Measurements from ENCODE around the gene VWF. TPM values are rescaled to one million over a fixed set of nuclear protein-coding genes. Genes with fewer than 3 reads are reported as not detected.
"Not testable (repeated sequence)": the region's sequence is repeated elsewhere in the genome, so short reads cannot be mapped to it uniquely, and the experiment has no call there.

VWF gene
- total and polyA plus RNA-seq, 2 donors (not counting 1 experiment from before 2014, with no cell fraction given) = not detected

DNA sequence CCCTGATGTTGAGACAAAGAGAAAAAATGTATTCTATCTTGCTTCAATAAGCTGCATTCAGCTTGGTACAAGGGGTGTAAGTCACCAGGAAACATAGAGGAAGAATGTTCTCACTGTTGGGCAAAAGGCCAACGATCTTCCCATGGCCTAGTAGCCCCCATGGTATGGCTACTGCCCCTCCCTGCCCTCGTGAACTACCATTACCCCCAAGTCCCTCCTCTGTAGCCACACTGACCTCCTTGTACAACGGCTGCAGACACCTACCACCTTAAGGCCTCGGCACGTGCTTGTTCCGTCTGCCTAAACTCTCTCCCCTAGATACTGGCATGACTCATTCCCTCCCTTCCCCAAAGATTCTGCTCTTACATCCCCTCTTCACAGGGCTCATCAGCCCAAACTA, 97.5 kb downstream of the VWF start:
- Histone ChIP-seq H3K4me2 (replicated peaks; ENCODE audit: low read depth, low read length, poor library complexity, severe bottlenecking) (no peak overlapping the region), H3K9ac (ENCODE audit: low read length) (no peak overlapping the region), H3K4me3 (ENCODE audit: control extremely low read depth in 1 of 5, extremely low read depth in 1 of 5, insufficient read depth in 1 of 5, low read depth in 2 of 5, low read length in 4 of 5) (no peak overlapping the region), H3K79me2 (ENCODE audit: control insufficient read depth, insufficient read depth, low read length) (no peaks in the 10 kb centered on the region), H4K20me1 (ENCODE audit: control insufficient read depth, insufficient read depth, low read length, poor library complexity, severe bottlenecking) (no peaks in the 10 kb centered on the region), H3K4me1 (ENCODE audit: control insufficient read depth in 2 of 2, insufficient read depth in 2 of 2, low read length in 2 of 2) (no peaks in the 10 kb centered on the region), H2AFZ (ENCODE audit: insufficient read depth, low read depth, low read length, poor library complexity, severe bottlenecking) (no peak overlapping the region), H3K27me3 (replicated peaks in 1 of 4; ENCODE audit: control extremely low read depth in 1 of 4, control insufficient read depth in 3 of 4, insufficient read depth in 4 of 4, low read length in 3 of 4) (peaks cover 0 to 7% (median 3%) of the 10 kb centered on the region in 4 experiments), H3K27ac (ENCODE audit: low read length in 2 of 2) (no peak overlapping the region), H3K36me3 (replicated peaks in 1 of 2; ENCODE audit: control extremely low read depth in 1 of 2, control insufficient read depth in 1 of 2, extremely low read depth in 1 of 2, insufficient read depth in 2 of 2, low read length in 1 of 2) (no peaks in the 10 kb centered on the region), H3K9me3 (ENCODE audit: control extremely low read depth in 1 of 3, control insufficient read depth in 2 of 3, insufficient read depth in 1 of 3, low read length in 2 of 3) (peaks cover 0 to 6% (median 0%) of the 10 kb centered on the region in 3 donors)
- no peak overlapping the region for H3K4me3 Mint-ChIP-seq
- TF ChIP-seq, protein P1, sequence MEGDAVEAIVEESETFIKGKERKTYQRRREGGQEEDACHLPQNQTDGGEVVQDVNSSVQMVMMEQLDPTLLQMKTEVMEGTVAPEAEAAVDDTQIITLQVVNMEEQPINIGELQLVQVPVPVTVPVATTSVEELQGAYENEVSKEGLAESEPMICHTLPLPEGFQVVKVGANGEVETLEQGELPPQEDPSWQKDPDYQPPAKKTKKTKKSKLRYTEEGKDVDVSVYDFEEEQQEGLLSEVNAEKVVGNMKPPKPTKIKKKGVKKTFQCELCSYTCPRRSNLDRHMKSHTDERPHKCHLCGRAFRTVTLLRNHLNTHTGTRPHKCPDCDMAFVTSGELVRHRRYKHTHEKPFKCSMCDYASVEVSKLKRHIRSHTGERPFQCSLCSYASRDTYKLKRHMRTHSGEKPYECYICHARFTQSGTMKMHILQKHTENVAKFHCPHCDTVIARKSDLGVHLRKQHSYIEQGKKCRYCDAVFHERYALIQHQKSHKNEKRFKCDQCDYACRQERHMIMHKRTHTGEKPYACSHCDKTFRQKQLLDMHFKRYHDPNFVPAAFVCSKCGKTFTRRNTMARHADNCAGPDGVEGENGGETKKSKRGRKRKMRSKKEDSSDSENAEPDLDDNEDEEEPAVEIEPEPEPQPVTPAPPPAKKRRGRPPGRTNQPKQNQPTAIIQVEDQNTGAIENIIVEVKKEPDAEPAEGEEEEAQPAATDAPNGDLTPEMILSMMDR (IDR thresholded peaks at IDR 0.05) = no peak
- no peak for TF ChIP-seq EZH2 (IDR thresholded peaks at IDR 0.05; ENCODE audit: borderline replicate concordance, insufficient read depth, low read depth, low read length, poor library complexity, severe bottlenecking)
- DNase-seq = no peak
- no peaks in the 10 kb centered on the region for H3K4me1 Mint-ChIP-seq
- H3K9me3 Mint-ChIP-seq (ENCODE audit: insufficient read depth) = no peaks in the 10 kb centered on the region
- no peak overlapping the region for H3K27ac Mint-ChIP-seq
- ChIA-PET POLR2A (no interaction called here), CTCF (interaction anchor here (2.0 kb wide), 1 partner anchor 10 kb away, joined by 5 read pairs; no protein-coding TSS in a partner anchor)
- ATAC-seq (ENCODE audit: low read depth) = no peak
- 71% methylated on average over 3 of the region's 6 CpGs for WGBS (ENCODE audit: insufficient coverage)
- peaks cover 26% of the 10 kb centered on the region for H3K27me3 Mint-ChIP-seq
- intact Hi-C loops (cut with micrococcal nuclease) = no loop called here

DNA sequence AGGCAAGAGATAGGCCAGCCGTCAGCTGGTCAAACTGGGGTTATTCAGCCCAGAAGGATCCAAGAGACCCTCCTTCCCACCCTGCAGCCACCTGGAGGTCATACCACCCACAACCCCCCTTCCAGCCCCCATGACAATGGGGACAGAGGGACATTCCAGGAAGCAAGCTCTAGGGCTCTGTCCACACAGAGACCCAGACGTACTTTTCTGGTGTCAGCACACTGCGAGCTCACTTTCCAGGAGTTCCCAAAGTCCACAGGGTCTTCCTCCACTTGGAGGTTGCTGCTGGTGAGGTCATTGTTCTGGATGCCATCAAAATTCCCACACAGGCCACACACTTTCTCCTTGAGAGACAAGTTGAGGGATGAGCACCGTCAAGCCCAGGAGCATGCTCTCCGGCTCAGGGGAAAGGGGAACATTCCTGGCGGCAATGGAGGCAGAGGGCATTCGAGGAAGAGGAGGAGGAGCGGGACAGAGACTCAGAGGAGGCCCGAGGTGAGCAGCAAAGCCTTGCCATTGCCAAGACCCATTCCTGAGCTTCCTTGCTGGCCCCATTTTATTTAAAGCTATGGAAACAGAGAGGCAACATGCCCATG, 98.7 kb downstream of the VWF start:
- not testable (repeated sequence) for ATAC-seq (ENCODE audit: low read depth)
- 88% methylated on average over 6 of the region's 9 CpGs for WGBS (ENCODE audit: insufficient coverage)

DNA sequence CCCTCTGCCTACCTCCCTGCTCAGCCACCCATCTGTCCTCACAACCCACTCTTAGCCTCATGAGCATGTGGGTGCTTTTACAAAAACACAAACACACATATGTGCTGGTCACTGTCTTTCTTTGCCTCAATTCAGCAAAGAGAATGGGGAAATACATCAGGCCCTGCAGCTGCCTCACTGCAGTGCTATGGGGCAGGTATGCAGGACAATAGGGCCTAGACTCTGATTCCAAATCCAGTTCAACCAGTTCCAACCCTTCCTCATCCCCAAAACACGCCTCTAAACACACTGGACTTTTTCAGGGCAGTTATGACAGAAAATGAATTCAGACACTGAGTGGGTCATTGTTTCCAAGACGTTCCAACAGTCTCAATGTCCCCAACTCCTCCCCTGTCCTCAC, 100.4 kb downstream of the VWF start:
- H3K4me3 ChIP-seq (ENCODE audit: control extremely low read depth in 1 of 5, extremely low read depth in 1 of 5, insufficient read depth in 1 of 5, low read depth in 2 of 5, low read length in 4 of 5); H3K79me2 ChIP-seq (ENCODE audit: control insufficient read depth, insufficient read depth, low read length); H4K20me1 ChIP-seq (ENCODE audit: control insufficient read depth, insufficient read depth, low read length, poor library complexity, severe bottlenecking); H3K9me3 Mint-ChIP-seq (ENCODE audit: insufficient read depth); H3K4me1 ChIP-seq (ENCODE audit: control insufficient read depth in 2 of 2, insufficient read depth in 2 of 2, low read length in 2 of 2); intact Hi-C loops (cut with micrococcal nuclease); ATAC-seq (ENCODE audit: low read depth); H3K36me3 ChIP-seq (replicated peaks in 1 of 2; ENCODE audit: control extremely low read depth in 1 of 2, control insufficient read depth in 1 of 2, extremely low read depth in 1 of 2, insufficient read depth in 2 of 2, low read length in 1 of 2); H3K4me2 ChIP-seq (replicated peaks; ENCODE audit: low read depth, low read length, poor library complexity, severe bottlenecking); CTCF ChIA-PET; H3K4me3 Mint-ChIP-seq; H3K9ac ChIP-seq (ENCODE audit: low read length); H3K27ac ChIP-seq (ENCODE audit: low read length in 2 of 2); H3K9me3 ChIP-seq (ENCODE audit: control extremely low read depth in 1 of 3, control insufficient read depth in 2 of 3, insufficient read depth in 1 of 3, low read length in 2 of 3); H3K27me3 ChIP-seq (replicated peaks in 1 of 4; ENCODE audit: control extremely low read depth in 1 of 4, control insufficient read depth in 3 of 4, insufficient read depth in 4 of 4, low read length in 3 of 4); POLR2A ChIA-PET; H3K27ac Mint-ChIP-seq; H2AFZ ChIP-seq (ENCODE audit: insufficient read depth, low read depth, low read length, poor library complexity, severe bottlenecking); DNase-seq; H3K4me1 Mint-ChIP-seq: not testable (repeated sequence)
- H3K27me3 Mint-ChIP-seq = peaks cover 32% of the 10 kb centered on the region
- 100% methylated on average over 2 of the region's 2 CpGs for WGBS (ENCODE audit: insufficient coverage)

More for the DNA sequence above, 98.7 kb downstream of the VWF start:
- H3K27ac Mint-ChIP-seq; H3K9ac ChIP-seq (ENCODE audit: low read length); H3K79me2 ChIP-seq (ENCODE audit: control insufficient read depth, insufficient read depth, low read length); H3K4me1 ChIP-seq (ENCODE audit: control insufficient read depth in 2 of 2, insufficient read depth in 2 of 2, low read length in 2 of 2); intact Hi-C loops (cut with micrococcal nuclease); H3K4me3 ChIP-seq (ENCODE audit: control extremely low read depth in 1 of 5, extremely low read depth in 1 of 5, insufficient read depth in 1 of 5, low read depth in 2 of 5, low read length in 4 of 5); POLR2A ChIA-PET; H4K20me1 ChIP-seq (ENCODE audit: control insufficient read depth, insufficient read depth, low read length, poor library complexity, severe bottlenecking); H3K9me3 ChIP-seq (ENCODE audit: control extremely low read depth in 1 of 3, control insufficient read depth in 2 of 3, insufficient read depth in 1 of 3, low read length in 2 of 3); H3K4me2 ChIP-seq (replicated peaks; ENCODE audit: low read depth, low read length, poor library complexity, severe bottlenecking); H3K36me3 ChIP-seq (replicated peaks in 1 of 2; ENCODE audit: control extremely low read depth in 1 of 2, control insufficient read depth in 1 of 2, extremely low read depth in 1 of 2, insufficient read depth in 2 of 2, low read length in 1 of 2); H2AFZ ChIP-seq (ENCODE audit: insufficient read depth, low read depth, low read length, poor library complexity, severe bottlenecking); H3K4me3 Mint-ChIP-seq; DNase-seq; H3K27ac ChIP-seq (ENCODE audit: low read length in 2 of 2); H3K27me3 ChIP-seq (replicated peaks in 1 of 4; ENCODE audit: control extremely low read depth in 1 of 4, control insufficient read depth in 3 of 4, insufficient read depth in 4 of 4, low read length in 3 of 4); H3K4me1 Mint-ChIP-seq; H3K9me3 Mint-ChIP-seq (ENCODE audit: insufficient read depth): not testable (repeated sequence)
- H3K27me3 Mint-ChIP-seq = peaks cover 31% of the 10 kb centered on the region
- CTCF ChIA-PET = interaction anchor here (2.0 kb wide), 1 partner anchor 12 kb away, joined by 5 read pairs; no protein-coding TSS in a partner anchor
